ENCODE measurements around the gene SLC30A2.

GRCh38 chr1:25999041-25999800 lies 46.7 kb downstream of the SLC30A2 start:
- TF ChIP-seq CTCF (IDR thresholded peaks at IDR 0.05 in 2 of 3, conservative IDR thresholded peaks at IDR 0.05 in 1 of 3; ENCODE audit: control insufficient read depth in 2 of 3, extremely low read depth in 1 of 3, insufficient read depth in 1 of 3, low read depth in 3 of 3, low read length in 3 of 3), result no peak
- no peak for TF ChIP-seq POLR2AphosphoS5 (IDR thresholded peaks at IDR 0.05; ENCODE audit: low read length)
- TF ChIP-seq EZH2 (IDR thresholded peaks at IDR 0.05; ENCODE audit: borderline replicate concordance, control insufficient read depth, low read depth, low read length), result no peak
- TF ChIP-seq SIX5 (IDR thresholded peaks at IDR 0.05; ENCODE audit: low read depth, low read length, severe bottlenecking), result no peak
- no peak for TF ChIP-seq PBX3 (IDR thresholded peaks at IDR 0.05; ENCODE audit: insufficient replicate concordance, low read depth, low read length)
